Islet precursor cell (in vitro differentiated cells): ENCODE data around the gene MYRIP.
"Not testable (repeated sequence)": the region's sequence is repeated elsewhere in the genome, so short reads cannot be mapped to it uniquely, and the experiment has no call there.

Experiments
- DNase-seq: peaks from one replicate; pipeline ENCODE4 v3.0.0-alpha.2; 2018

MYRIP gene

GRCh38 chr3:40045051-40045450, 235.6 kb downstream of the MYRIP start:
- DNase-seq, result no peak

GRCh38 chr3:40046149-40046548, 236.7 kb downstream of the MYRIP start:
- DNase-seq, result no peak

- no peak for DNase-seq
Observed at GRCh38 chr3:40047406-40047805, 238.0 kb downstream of the MYRIP start.

- DNase-seq, result no peak
Observed at GRCh38 chr3:40053663-40054062, 244.3 kb downstream of the MYRIP start.

GRCh38 chr3:40054568-40055222, 245.3 kb downstream of the MYRIP start:
- DNase-seq, result no peak

GRCh38 chr3:40055361-40055760, 246.0 kb downstream of the MYRIP start:
- DNase-seq, result no peak

GRCh38 chr3:40055956-40056355, 246.5 kb downstream of the MYRIP start:
- no peak for DNase-seq

- no peak for DNase-seq
Observed at GRCh38 chr3:40057077-40057476, 247.7 kb downstream of the MYRIP start.

GRCh38 chr3:40057786-40058185, 248.4 kb downstream of the MYRIP start:
- DNase-seq, result no peak

GRCh38 chr3:40068636-40069035, 259.2 kb downstream of the MYRIP start:
- no peak for DNase-seq

- no peak for DNase-seq
Observed at GRCh38 chr3:40070816-40071215, 261.4 kb downstream of the MYRIP start.

- no peak for DNase-seq
Observed at GRCh38 chr3:40071683-40072238, 262.4 kb downstream of the MYRIP start.

GRCh38 chr3:40073310-40074007, 264.1 kb downstream of the MYRIP start:
- peak; percentile 82 for DNase-seq

GRCh38 chr3:40077139-40077538, 267.7 kb downstream of the MYRIP start:
- not testable (repeated sequence) for DNase-seq

GRCh38 chr3:40077828-40078492, 268.6 kb downstream of the MYRIP start:
- not testable (repeated sequence) for DNase-seq

GRCh38 chr3:40078590-40078989, 269.2 kb downstream of the MYRIP start:
- DNase-seq, result no peak

GRCh38 chr3:40079203-40079846, 269.9 kb downstream of the MYRIP start:
- peak; percentile 60 for DNase-seq

GRCh38 chr3:40079847-40080240, 270.4 kb downstream of the MYRIP start:
- DNase-seq, result no peak

GRCh38 chr3:40083066-40083465, 273.7 kb downstream of the MYRIP start:
- DNase-seq, result no peak

GRCh38 chr3:40084424-40084823, 275.0 kb downstream of the MYRIP start:
- not testable (repeated sequence) for DNase-seq

GRCh38 chr3:40086890-40087883, 277.8 kb downstream of the MYRIP start:
- DNase-seq, result no peak
